Stimulated activated naive CD4-positive, alpha-beta T cell treated with Interleukin-2 at 50 U/mL for 16 hours (primary cell): ENCODE data around the gene FARS2.

Source experiments
- DNase-seq: peaks from one replicate; lab custom pipeline; 2025; lab: John Stamatoyannopoulos, UW

FARS2 gene

DNA sequence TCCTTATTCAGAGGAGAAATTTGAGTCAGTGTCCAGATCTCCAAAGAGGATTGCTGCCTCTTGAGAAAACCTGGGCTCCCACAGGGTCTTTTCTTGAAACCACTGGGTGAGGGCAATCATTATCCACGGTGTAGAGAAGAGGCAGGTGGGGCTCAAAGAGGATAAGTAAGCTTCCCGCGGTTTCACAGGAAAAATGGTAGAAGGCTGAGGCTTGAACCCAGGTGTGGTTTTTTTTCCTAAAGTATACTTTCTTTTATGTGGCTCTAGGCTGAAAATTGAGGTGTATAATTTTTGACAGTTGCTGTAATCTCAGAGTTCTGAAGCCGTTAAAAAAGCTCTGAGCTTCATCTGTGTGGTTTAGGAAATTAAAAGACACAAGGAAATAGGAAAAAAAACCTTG is 164.5 kb downstream of the FARS2 start:
- DNase-seq = no peak

DNA sequence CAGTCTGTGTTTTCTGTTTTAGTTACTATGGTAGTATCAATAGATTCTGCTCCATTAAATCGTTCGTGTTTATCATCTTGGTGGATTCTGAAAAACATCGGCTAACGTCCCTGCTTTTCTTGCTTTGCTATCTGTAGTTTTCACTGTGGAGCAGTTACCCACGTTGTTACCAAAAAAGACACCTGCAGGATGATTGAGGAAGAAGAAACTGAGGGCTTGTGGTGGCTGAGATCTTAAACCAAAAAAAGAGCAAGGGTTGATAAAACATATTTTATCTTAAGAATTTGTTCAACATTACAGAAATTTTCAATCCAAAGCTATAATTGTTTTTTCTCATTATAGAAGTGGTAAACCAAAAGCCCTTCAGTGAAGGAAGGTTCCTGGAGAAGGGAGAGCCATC is 166.3 kb downstream of the FARS2 start:
- no peak for DNase-seq

- DNase-seq = no peak
Observed at GRCh38 chr6:5433324-5433723, 172.0 kb downstream of the FARS2 start.

- DNase-seq = no peak
Observed at GRCh38 chr6:5435449-5435848, 174.1 kb downstream of the FARS2 start.

- no peak for DNase-seq
Observed at GRCh38 chr6:5438922-5439584, 177.7 kb downstream of the FARS2 start.

DNA sequence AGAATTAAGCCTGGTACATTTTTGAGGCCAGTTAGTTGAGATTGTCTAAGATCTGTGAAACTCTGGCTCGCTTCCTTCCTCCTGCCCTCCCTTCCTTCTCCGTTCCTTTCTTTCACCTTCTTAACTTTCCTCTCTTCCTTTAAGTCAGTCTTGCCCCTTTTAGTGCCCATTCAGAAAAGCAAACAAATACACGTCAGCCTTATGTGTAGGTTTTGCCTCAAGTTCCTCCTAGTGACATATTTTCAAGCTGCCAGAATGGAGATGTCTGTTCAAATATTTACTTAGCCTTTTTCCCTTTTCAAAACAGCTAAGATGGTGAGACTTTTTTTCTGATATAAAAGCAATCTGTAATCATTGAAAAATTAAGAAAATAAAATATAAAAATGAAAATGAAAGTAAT is 178.4 kb downstream of the FARS2 start:
- no peak for DNase-seq

- DNase-seq = no peak
Observed at GRCh38 chr6:5442319-5442718, 181.0 kb downstream of the FARS2 start.

GRCh38 chr6:5442916-5443315 is 181.6 kb downstream of the FARS2 start:
- no peak for DNase-seq

GRCh38 chr6:5443491-5443890 is 182.2 kb downstream of the FARS2 start:
- DNase-seq = no peak

- DNase-seq = no peak
Observed at GRCh38 chr6:5446362-5447075, 185.2 kb downstream of the FARS2 start.

GRCh38 chr6:5447921-5448320 is 186.6 kb downstream of the FARS2 start:
- DNase-seq = no peak

- DNase-seq = no peak
Observed at GRCh38 chr6:5450073-5450472, 188.8 kb downstream of the FARS2 start.

DNA sequence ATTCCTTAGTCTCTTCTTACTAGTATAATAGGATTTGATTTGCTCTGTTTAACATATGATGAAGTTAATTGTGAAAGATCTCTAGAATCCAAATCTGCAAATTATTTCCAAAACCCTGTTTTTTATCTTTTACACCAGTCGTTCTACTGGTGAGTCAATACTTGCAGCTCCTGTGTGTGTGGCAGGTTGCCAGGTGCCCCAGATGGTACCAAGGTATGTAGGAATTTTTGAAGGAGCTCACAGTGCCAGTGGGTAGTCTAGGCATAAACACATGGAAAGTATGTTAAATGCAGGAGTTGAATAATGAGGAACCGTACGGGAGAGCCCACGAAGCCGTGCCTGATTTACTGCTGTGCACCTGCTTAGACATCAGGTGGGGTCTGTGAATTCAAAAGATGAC is 192.2 kb downstream of the FARS2 start:
- DNase-seq = no peak

DNA sequence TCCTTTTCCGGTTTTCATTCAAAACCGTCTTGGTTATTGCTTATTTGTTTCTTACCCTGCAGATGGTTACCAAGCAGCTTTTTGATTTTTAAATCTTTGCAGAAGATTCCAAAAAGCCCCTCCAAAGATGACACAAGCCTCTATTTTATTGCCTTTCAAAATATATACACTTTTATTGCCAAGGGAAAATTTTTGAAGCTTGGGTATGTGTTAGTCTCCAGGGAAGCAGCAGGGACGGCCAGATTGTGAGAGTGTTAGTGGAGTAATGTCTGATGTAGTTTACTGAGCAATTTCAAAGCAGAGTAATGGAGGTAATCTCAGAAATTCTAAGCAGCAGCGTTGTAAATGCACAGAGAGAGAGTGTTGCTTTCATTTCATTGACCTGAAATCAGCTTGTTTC is 193.8 kb downstream of the FARS2 start:
- DNase-seq = no peak

DNA sequence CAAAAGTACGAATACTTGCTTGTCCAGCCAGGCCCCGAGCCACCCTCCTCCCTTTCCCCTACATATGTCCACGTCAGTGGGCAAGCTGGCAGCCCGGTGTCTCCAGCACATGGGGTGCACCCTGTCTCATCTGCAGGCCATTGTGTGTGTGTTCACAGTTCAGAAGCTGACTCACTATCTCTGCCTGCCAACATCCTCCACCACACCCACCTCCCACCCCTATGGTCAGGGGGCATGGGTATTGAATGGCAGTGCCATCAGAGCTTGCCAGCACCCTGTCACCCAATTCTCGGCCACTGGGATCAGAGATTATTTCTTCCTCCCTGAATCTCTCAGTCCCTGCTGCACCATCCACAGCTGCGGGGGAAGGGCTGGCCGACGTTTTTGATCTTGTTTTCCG is 195.7 kb downstream of the FARS2 start:
- no peak for DNase-seq

DNA sequence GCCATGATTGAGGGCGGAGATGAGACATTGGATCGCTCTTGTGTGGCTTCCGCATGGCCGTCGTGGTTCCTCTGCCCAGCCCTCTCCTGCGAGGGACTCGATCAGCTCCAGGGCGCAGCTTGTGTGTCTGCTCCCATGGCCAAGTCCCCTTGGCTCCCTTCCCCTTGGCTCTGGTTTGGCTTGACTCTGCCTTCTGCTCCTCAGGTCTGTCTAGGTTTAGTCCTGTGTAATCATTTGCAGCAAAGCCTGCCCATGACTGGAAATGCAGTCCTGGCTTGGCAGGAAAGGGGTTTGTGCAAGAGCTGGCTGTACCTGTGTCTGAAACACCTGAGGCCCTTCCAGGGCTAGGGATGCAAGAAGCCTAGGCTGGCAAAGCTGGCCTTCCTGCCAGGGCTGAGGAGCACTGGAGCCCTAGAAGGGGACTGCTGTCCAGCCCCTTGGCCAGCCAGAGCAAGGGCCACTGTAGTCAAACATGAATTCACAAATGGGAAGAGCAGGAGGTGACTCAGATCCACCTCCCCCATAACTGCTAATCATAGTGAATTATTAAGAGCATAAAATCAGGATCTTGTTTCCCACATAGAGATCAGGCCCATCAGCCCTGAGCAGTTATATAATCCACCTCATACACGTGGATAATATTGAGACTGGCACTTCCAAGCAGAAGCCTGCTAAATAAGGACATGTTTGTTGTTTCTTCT is 196.8 kb downstream of the FARS2 start:
- no peak for DNase-seq

DNA sequence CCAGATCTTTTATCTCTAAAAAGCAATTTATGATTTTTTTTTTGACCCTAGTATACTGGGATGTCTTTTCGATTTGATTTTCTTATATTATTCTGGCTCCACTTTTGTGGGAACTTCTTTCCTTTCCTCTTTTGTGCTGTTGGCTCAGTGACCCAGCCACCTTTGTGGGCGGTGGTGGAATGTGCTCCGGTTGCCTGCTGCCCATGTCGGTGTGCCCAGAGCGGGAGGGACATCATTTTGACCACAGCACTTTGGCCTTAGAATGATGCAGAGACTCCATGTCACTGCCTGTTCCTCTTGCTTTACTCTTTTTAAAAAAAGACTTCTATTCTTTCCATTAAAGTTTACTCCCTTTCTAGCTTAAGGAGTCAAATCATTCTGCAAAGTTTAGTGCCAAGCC is 198.0 kb downstream of the FARS2 start:
- no peak for DNase-seq

DNA sequence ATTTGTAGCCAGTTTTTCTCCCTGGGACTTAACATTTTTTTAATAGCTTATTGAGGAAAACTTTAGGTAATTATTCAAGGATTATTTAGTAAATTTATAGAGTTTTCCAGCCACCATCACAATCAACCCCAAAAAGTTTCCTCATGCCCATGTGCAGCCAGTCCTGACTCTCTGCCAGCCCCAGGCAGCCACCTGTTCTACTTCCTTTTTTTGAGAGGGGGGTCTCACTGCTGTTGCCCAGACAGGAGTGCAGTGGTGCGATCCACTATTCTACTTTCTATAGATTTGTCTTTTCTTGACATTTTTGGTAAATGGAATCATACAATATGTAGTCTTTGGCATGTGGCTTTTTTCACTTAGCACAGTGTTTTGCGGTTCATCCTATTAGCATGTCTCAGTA is 200.1 kb downstream of the FARS2 start:
- no peak for DNase-seq

DNA sequence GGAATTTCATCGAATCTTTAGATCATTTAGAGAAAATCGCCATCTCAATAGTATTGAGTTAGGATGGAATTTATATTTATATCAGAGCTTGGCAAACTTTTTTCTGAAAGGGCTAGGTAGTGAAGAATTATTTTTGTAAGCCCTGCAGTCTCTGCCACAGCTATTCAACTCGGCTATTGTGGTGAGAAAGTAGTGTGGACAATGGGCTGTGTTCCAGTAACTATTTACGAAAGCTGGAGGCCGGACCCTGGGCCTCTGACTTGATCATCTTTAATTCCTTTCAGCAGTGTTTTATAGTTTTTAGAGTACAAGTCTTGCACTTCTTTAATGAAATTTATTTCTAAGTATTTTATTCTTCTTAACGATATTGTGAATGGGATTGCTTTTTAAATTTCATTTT is 201.5 kb downstream of the FARS2 start:
- no peak for DNase-seq

- DNase-seq = no peak
Observed at GRCh38 chr6:5463690-5464089, 202.4 kb downstream of the FARS2 start.

DNA sequence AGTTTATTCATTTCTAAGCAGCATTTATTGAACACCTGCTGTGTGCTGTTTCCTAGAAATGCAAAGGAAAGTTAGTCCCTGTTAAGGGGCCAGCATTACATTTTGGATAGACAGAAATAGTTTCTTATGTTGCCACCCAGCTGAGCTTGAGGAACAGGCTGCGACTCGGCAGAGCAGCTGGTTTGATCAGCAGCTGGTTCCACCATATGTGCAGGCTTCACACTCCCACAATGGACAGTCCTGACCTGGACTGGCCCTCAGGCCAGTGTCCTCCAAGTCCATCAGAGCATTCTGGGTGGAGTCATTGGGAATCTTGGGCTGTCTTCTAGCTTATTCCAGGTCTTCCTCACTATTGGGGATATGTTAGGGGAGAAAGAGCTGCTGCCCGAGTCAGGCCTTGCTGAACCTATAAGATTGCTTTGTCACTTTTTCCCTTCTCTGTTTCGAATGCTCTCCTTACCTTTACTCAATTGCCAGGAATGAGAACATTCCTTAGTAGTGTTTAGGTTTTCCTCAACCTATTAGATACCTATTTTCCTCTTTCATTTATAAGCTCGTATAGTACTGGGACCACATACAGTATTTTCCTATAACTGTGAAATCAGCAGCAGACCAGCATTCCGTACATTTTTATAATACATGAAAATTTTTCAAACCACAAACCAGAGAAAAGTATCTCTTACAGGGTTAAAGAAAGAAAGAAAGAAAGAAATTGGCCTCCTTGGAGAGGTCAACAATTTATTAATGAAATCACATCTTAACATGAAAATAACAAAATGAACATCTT is 203.0 kb downstream of the FARS2 start:
- no peak for DNase-seq

- DNase-seq = no peak
Observed at GRCh38 chr6:5466281-5467136, 205.2 kb downstream of the FARS2 start.
